HG03095 (cell line): ENCODE results near the gene TSPAN18.

Source experiments
- ATAC-seq: cut with Tn5 transposase; IDR thresholded peaks from one replicate; pipeline ENCODE4 v1.9.1; 2021; ENCODE audit warnings: moderate library complexity; ENCODE audit not compliant: unreplicated experiment

TSPAN18 gene

DNA sequence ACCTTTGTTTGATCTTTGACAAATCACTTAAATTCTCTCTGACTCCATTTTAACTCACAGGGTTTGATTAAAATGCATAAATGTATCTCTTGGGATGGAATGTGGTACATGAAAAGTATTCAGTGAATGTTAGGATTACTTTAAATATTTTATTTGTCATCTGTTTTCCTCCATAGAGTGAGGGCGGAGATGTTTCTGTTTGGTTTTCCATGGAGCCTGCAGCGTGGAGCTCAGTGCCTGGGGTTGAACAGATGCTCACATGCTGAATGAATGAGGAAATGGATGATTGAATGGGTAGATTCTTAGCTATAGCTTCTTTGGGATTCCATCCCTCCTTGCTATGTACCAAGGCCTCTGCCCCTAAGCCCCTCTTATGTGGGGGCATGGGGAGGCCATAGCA, 10.0 kb downstream of the TSPAN18 start:
- ATAC-seq, result no peak

DNA sequence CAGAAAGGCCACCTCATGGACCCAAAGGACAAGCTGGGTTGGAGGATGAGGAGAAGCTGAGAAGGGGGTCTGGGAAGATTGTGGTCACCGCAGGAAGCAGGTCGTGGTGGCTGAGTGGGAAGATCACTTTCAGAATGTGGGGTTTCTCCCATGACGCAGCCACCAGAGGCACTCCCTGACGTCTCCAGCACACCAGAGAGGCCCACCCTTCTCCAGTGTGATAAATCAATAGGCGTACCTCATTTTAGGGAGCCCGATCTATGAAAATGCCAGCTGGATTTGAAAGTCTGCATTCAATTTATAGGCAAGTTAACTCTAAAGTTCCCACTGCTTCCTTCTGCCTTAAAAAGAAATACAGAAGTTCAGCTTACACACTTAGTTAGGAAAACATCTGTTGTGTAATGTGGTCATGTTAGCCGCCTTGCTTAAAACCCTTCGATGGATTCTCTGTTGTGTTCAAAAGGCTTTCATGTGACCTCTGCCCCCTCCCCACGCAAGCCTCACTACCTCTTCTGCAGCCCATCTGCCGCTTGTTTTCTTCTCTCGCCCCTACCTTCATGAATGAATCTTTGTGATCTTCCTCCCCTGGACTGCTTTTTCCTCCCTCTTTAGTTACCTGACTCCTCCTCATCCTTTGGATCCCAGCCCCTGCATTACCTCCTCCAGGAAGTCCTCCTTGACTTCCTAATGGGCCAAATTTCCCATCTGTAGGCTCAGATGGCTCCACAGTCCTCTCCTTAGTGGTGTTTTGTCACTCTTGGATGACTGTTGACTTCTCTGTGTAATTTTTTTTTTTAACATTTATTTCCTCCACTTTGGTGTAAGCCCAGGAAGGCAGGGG, 10.7 kb downstream of the TSPAN18 start:
- no peak for ATAC-seq

DNA sequence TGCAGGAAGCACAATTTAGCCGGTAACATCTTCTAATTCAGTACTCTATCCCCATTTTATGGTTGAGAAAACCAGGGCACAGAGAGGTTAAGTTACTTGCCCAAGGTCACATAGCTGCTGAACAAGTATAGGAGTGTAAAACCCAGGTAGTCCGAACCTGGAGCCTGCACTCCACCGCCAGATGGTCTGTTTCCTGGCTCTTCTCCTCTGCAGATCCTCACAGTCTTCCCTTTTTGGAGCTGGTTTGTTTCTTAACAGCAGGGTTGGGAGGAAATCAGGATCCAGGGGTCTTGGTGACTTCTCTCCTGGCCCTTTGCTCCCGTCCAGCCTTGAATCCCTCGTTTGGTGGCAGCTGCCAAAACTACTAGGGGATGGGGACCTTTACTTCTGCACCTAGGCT, 12.0 kb downstream of the TSPAN18 start:
- no peak for ATAC-seq

DNA sequence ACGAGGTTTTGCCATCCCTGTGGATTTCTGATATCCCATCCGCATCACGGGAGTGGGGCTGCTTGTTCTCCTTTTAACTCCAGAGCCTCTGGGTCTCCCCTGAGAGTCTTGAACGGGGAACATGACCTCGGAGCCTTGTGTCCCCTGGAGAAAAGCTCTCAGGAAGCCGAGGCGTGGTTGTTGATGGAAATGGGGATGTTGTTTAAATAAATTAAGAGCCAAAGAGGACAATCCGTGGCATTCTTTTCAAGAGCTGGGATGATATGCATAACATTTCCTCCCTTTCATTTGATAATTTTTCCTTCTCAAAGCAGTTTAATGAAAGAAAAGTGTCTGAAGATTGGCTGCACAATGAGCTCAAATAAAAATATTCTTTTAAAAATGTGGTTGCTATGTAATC, 14.2 kb downstream of the TSPAN18 start:
- ATAC-seq, result no peak

DNA sequence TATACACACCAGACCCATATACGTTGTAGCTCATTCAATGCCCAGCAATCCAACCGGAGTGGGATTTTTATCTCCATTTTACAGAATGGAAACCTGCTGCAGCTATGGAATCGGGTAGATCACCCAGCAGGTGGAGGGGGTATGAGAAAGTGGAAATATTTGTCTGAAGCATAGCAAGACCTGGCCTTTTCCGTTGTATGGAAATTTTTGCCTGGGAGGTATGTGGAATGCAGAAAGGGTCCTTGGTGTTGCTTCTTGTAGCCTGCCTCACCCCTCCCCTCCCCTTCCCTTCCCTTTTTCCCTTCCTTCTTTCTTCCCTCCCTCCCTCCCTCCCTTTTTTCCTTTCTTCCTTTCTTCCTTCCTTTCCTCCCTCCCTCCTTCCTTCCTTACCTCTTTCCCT, 15.2 kb downstream of the TSPAN18 start:
- no peak for ATAC-seq

GRCh38 chr11:44742508-44743246, 15.9 kb downstream of the TSPAN18 start:
- no peak for ATAC-seq

DNA sequence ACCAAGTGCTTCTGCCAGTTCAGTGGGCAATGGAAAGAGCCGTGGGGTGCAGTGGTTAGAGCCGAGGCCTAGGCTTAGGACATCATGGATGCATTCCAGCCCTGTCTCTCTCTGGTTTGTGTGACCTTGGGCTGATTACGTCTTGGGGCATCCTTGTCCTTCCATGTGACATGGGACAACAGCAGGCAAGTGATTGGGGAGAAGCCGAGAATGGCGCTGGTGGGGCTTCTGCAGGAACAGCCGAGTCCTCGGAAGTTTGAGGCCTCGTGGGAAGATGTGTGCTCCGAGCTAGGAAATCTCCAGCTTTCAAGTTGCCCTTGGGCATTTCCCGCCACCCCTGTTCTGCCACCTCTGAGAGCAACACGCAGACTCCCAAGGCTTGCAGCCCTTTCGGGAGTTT, 16.6 kb downstream of the TSPAN18 start:
- no peak for ATAC-seq

DNA sequence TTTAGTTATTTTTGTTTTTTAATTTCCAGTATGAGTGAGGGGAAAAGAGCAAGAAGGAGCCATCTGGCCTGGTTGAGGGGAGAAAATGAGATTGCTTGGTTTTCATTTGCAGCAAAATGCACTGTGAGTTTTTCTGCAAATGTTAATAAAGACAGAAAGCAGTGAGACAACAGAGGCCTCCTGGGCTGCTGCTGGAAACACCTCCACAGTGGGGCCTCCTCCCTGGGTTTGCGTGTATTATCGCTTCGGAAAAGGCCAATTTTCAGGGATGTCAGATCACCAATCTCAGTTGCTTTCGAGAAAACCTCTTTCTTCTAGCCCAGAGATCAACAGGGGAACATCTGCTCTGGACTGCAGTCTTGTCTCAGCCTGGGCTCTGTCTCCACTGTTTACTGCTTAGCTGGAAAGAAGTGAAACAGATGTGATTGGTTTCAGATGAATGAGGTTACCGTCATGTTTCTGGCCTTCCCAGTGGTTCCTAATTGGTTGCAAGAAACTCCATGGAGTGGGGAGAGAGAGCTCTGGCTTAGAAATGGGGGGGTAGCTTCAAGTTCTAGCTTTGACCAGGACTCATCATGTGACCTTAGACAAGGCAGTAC, 17.3 kb downstream of the TSPAN18 start:
- ATAC-seq, result no peak

DNA sequence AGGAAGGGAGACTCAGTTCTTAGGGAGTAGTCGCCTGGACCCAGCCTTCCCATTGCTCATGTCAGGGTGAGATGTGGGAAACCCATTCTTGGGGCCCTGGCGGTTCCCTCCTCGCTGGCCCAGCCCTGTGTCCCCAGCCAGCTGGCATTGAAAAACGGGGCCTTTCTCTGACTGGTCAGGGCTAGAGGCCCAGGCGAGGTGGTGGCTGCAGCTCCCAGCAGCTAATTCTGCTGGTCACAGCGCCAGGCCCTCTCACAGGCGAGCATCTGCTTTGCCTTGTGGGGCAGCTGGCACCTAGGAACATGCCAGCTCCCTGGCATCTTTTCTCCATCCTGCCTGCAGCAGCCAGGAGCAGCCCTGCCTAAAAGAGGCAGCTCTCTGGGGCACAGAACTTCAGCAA, 20.1 kb downstream of the TSPAN18 start:
- no peak for ATAC-seq

- no peak for ATAC-seq
Observed at GRCh38 chr11:44747316-44747715, 20.6 kb downstream of the TSPAN18 start.

GRCh38 chr11:44747836-44748235, 21.1 kb downstream of the TSPAN18 start:
- no peak for ATAC-seq

DNA sequence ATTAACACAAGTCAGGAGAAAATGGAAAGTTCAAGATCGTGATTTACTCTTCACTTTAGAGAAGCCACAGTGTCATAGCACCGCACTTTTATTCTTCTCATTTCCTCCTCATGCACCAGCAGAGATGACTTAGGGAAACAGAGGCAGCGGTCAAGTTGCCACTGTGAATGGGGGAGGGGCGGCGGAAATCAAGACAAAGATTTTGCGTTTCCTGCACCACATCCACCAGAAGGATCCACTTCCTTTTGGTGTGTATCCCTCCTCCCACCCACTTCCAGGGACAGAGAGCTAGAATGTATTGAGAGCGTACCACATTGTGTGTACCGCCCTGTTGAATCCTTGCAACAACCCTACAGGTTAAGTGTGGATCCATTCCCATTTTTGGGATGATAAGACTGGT, 21.8 kb downstream of the TSPAN18 start:
- no peak for ATAC-seq

GRCh38 chr11:44749189-44749588, 22.4 kb downstream of the TSPAN18 start:
- ATAC-seq, result no peak

DNA sequence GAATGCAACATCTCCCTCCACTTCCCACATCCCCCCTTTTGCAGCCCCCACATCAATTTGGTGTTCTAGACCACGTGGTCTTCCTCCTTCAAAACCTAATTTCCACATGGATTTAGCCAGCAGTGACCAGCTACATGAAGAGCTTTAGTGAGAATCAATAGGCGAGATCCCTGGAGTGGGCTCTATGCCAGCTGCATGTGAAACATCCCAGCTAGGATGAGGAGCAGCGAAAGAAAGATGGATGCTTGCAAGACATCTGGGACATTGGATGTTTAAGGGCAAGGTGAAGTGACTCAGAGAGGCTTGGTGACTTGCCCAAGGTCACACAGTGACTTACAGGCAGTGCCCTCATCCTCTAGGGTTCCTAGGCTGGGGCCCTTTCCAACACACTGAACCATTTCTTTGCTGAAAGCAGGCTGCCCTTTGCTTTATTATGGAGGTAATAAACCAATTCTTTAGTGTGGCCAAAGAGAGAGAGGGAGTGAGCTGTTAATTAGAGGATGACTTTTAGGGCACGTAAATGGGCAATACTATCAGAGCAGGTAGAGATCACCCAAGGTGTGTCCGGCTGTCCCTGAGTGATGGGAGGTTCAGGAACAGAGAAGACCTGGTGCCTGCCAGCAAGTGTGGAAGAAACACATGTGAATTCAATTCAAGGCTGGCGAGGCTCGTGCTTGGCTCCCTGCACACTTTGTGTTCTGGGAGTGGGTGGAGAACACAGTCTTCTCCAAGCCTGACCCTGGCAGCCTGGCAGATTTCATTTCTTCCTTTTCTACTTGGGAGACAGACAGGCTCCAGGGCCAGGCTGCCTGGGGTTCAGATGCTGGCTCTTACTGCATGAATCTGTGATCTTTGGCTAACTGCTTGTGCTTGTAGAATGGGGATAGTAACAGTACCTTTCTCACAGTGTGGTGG, 24.0 kb downstream of the TSPAN18 start:
- ATAC-seq, result no peak

DNA sequence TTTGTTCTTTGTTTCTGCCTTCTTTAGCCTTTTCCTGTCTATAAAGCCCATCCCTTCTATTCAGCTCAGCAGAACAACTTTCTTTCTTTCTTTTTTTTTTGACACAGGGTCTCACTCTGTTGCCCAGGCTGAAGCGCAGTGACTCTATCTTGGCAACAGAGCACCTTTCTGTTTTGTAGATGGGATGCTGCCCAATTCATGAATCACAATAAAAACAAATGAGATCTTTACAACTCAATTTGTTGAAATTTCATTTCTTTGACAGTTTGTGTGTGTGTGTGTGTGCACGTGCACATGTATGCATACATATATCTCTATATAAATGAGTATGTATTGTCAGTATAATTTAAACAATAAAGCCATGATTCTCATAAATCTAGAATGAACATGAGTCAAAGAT, 25.5 kb downstream of the TSPAN18 start:
- no peak for ATAC-seq

- ATAC-seq, result no peak
Observed at GRCh38 chr11:44752713-44753112, 26.0 kb downstream of the TSPAN18 start.

DNA sequence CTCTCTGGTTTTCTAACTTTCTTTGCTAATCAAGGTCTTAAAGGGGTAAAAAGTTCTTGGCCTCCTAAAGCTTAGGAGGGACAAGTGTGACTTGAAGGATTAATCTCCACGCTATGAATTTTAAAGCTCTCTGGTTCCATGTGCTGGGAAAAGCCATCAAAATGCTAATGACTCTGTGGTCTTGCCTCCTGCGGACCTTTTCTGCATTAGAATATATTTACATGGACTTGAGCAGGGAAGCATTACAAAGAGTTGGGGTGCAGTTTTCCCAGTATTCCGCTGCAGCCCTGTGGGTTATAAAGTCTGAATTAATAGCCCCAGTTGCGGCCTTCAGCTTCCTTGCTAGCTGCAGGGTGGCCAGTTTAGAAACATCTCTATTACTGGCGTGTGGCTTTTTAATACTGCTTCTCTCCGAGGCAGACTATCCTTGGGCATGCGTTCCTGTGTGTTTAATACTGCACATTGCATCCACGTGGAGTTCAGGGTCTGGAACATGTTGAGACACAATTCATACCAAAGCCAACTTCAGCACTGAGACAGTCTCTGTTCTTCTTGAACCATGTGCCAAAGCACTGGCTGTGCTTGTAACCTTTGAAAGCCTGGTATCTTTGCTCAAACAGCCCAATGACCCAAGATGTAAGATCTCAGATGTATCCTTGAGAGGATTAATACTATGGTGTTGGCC, 27.3 kb downstream of the TSPAN18 start:
- no peak for ATAC-seq

GRCh38 chr11:44754876-44755555, 28.3 kb downstream of the TSPAN18 start:
- ATAC-seq, result no peak

DNA sequence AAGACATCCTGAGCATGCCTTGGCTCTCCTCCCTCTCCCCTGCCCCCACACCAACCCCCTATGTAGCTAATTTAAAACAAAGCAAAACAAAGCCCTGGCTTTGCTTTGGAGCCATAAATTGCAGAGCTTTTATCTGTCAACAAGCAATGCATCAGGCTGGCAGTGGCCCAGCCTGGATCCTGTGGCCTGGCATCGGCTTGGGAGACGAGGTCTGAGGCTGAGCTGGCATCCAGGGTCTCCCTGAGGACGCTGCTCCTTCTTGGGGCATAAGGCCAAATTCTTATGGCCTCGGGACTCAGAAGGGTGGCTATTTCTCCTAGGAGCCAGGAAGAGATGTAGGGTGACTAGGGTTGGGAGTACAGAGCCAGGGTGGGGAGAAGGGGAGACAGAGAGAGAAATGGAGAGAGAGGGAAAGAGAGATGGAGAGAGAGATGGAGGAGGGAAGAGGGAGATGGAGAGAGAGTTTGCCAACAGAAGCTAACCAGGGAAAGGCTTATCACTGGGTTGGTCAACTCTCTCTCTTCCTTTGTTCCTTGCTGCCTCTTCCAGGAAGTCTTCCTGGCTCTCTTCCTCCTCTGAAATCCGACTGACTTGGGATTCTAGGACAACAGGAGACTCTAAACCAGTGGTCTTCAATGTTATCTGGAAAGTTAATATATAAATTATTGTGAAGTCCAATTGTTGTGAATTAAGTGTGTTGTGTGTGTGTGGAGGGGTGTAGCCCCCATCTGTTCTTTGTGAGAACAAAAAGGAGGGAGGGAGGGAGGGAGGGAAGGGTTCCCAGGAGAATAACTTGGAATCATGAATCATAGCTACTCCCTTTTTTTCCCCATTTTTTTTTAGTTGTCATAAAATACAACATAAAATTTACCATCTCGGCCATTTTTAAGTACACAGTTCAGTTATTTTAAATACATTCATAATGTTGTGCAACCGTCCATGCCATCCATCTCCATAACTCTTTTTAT, 29.1 kb downstream of the TSPAN18 start:
- no peak for ATAC-seq
